ENCODE results near the gene ATP2B2.

Gene ATP2B2

GRCh38 chr3:10339376-10339955 lies 165.9 kb downstream of the ATP2B2 start:
- no peak for DNase-seq

GRCh38 chr3:10338591-10339353 lies 166.6 kb downstream of the ATP2B2 start:
- no peak for DNase-seq

GRCh38 chr3:10338164-10338470 lies 167.3 kb downstream of the ATP2B2 start:
- no peak for DNase-seq

- DNase-seq: no peak
Observed at GRCh38 chr3:10337323-10338163, 167.8 kb downstream of the ATP2B2 start.

- DNase-seq: no peak
Observed at GRCh38 chr3:10336761-10337160, 168.6 kb downstream of the ATP2B2 start.

- DNase-seq: no peak
Observed at GRCh38 chr3:10335871-10336622, 169.3 kb downstream of the ATP2B2 start.

GRCh38 chr3:10335190-10335738 lies 170.1 kb downstream of the ATP2B2 start:
- DNase-seq: no peak

- DNase-seq: no peak
Observed at GRCh38 chr3:10334459-10334858, 170.9 kb downstream of the ATP2B2 start.

- DNase-seq: no peak
Observed at GRCh38 chr3:10334042-10334441, 171.3 kb downstream of the ATP2B2 start.

GRCh38 chr3:10333349-10333650 lies 172.1 kb downstream of the ATP2B2 start:
- no peak for DNase-seq

GRCh38 chr3:10332481-10333348 lies 172.7 kb downstream of the ATP2B2 start:
- DNase-seq: no peak

GRCh38 chr3:10331320-10331719 lies 174.1 kb downstream of the ATP2B2 start:
- no peak for DNase-seq

GRCh38 chr3:10330319-10330718 lies 175.1 kb downstream of the ATP2B2 start:
- DNase-seq: no peak

- no peak for DNase-seq
Observed at GRCh38 chr3:10329495-10330015, 175.8 kb downstream of the ATP2B2 start.

- no peak for DNase-seq
Observed at GRCh38 chr3:10328460-10329071, 176.8 kb downstream of the ATP2B2 start.

- no peak for DNase-seq
Observed at GRCh38 chr3:10327592-10327991, 177.8 kb downstream of the ATP2B2 start.

- no peak for DNase-seq
Observed at GRCh38 chr3:10322352-10322710, 183.1 kb downstream of the ATP2B2 start.

GRCh38 chr3:10321630-10322351 lies 183.6 kb downstream of the ATP2B2 start:
- no peak for DNase-seq

- no peak for DNase-seq
Observed at GRCh38 chr3:10320320-10320677, 185.1 kb downstream of the ATP2B2 start.

GRCh38 chr3:10319804-10320203 lies 185.6 kb downstream of the ATP2B2 start:
- no peak for DNase-seq

- no peak for DNase-seq
Observed at GRCh38 chr3:10319251-10319650, 186.1 kb downstream of the ATP2B2 start.

Data from activated T-cell treated with anti-CD3 and anti-CD28 coated beads, Interleukin-2, amount 50 U/mL, for 48 hours (primary cell).